ENCODE data around the gene HK1. TPM values are rescaled to one million over a fixed set of nuclear protein-coding genes. Genes with fewer than 3 reads are reported as not detected.

HK1 gene
- total RNA-seq, 1 donor from 2014 or later = 131 TPM

DNA sequence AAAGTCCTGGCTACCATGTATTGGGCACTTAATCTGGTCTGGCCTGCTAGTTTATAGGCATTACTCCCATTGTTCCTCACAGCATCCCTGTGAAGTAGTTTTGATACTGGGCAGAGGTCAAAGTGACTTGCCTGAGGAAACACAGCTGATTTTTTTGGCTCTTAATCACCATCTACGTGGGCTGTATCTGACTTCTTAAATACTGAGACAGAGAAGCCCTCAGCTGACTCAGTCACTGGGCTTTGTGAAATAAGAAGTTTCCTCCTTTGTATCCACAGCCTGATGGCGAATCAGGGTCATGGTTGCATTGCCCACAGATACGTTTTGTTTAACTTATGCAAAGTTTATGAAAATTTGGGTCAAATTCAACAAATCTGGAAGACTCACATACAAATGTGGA is 125.2 kb downstream of the HK1 start:
- DNase-seq (ENCODE audit: low read depth) = peak; percentile 41

DNA sequence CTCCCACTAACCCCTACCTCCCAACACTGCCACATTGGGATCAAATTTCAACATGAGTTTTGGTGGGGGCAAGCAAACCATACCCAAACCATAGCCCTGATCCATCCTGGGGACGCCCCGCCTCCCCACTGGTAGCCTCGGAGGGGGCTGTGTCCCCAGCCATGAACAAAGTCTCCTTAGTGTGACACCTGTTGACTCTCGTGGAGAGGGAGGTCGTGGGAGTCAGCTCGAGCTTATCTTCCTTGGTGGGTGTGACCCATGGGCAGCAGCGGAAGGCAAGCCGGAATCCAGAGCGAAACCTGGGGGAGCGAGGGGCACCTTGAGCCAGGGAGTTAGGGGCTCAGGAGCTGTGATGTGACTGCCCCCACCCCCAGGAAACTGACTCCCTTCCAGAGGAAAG is 126.5 kb downstream of the HK1 start:
- DNase-seq (ENCODE audit: low read depth) = no peak

DNA sequence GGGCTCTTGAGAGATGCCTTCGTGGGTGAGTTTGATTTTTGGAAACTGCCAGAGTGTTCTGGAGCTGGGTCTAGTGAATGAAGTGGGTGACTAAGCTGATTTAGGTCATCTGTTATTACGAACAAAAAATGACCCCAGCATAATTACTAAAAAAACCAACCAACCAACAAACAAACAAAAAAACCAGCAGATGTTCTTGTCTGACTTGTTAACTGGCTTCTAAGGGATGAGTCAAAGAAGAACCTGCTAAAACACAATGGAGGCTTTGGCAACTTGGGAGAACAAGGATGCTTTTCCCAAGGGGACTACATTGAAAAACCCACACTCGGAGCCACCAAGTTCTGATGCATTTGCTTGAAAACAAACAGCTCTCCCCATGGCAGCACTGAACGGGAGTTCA is 126.9 kb downstream of the HK1 start:
- DNase-seq (ENCODE audit: low read depth) = no peak

- DNase-seq (ENCODE audit: low read depth) = peak; percentile 27
Measured at GRCh38 chr10:69406302-69406811, 128.1 kb downstream of the HK1 start.

DNA sequence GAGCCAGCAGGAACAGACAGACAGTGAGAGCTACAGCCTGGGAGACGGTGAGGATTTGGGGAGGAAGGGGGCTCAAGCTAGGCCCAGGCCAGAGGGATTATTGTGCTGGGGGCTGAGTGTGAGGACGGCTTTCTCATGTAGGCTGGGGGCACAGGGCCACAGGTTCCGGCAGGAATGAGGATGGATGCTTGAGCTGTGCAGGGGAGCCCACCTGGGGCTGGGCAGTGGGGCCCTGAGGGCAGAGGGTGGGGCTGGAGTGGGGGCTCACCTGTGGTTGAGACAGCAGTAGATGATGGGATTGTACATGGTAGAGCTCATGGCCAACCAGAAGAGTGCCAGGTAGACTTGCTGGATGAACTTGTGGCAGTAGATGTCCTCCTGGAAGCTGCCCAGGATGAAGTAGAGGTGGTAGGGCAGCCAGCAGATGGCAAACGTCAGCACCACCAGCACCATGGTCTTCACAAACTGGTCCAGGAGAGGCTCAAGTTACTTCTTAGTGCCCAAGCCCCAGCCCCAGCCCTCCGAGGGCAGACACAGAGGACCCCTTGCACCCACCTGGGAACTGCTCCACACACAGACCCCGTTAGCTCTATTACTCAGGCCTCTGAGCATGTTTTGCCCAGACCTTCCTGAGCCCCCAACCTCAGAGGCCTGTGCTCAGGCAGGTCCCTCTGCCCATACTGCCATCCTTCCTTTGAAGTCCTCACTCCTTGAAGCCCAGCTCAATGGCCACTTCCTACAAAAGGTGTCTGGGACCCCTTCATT is 128.7 kb downstream of the HK1 start:
- no peak for DNase-seq (ENCODE audit: low read depth)

DNA sequence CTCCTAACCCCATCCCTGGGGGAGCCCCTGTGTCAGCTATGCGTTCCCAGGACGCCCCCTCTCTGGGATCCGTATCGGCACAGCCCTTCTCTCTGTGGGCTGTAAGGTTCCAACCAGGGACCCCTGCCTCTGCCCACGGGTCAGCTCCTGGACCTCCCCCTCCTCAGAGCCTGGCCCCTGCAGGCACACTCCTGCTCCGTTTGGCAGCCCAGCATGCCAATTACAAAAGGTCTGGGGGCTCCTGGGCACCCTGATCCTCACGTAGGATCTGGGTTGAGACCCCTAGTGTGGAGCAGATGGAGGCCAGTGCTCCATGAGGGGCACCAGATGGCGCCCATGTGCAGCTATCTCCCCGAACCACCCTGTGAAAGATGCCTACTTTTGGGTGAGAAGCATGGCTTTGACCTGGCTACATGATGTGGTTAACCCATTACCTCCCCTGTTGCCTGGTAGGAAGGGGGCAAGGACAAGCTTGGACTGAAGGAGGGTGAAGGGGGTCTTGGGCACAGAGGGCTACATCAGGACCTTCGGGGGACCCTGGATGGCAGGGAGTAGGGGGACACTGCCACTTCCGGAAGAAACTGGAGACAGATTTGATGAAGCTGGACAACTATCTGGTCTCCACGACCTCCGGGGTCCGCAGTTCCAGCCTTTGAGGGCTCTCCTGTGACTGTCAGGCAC is 129.5 kb downstream of the HK1 start:
- no peak for DNase-seq (ENCODE audit: low read depth)

DNA sequence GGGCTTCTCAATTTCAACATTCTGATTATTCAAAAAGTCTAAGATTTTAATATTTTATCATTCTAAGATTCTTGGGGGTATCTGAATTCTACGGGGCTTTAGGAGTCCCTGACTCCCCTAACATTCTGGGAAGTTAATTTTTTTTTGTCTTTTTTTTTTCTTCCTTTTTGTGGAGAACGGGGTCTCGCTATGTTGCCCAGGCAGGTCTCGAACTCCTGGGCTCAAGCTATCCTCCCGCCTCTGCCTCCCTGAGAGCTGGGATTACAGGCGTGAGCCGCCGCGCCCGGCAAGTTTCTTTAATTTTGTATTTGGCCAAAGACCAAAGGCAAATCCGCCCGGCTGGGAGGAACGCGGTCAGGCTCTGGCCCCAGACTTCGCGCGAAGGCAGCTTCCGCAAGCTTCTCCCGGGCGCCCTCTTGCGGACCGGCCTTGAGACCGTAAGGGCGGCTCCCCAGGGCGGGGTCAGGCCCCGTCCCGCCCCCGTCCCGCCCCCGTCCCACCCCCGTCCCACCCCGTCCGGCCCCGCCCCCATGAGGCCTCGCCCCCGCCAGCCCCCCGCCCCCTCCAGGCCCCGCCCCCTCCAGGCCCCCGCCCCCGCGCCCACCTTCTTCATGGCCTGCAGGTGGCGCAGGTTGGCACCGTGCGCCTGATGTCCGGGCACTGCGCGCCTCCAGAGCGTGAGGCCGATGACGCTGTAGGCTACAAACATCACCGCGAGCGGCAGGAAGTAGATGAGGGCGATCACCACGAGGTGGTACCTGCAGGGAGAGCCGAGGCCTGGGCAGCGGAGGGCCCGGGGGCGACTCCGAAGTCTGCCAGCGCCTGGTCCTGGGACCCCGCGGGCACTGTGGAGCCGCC is 130.3 kb downstream of the HK1 start:
- peak; percentile 76 for DNase-seq (ENCODE audit: low read depth)

GRCh38 chr10:69409176-69409495 is 130.8 kb downstream of the HK1 start:
- no peak for DNase-seq (ENCODE audit: low read depth)

DNA sequence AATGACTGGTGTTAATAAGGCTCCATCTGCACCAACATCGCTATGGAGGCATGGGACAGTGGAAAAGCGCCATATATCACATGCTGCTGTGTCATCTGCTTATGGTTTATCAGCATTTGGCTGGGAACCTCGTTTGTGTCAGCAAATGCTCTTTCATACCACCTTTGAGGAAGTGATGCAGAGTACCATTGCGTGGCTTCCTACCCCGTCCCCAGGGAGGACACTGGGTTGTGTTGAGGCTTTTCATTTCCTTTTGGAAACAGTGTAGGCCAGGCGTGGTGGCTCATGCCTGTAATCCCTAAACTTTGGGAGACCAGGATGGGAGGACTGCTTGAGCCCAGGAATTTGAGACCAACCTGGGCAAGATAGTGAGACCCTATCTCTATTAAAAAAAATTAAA is 131.7 kb downstream of the HK1 start:
- DNase-seq (ENCODE audit: low read depth) = no peak

DNA sequence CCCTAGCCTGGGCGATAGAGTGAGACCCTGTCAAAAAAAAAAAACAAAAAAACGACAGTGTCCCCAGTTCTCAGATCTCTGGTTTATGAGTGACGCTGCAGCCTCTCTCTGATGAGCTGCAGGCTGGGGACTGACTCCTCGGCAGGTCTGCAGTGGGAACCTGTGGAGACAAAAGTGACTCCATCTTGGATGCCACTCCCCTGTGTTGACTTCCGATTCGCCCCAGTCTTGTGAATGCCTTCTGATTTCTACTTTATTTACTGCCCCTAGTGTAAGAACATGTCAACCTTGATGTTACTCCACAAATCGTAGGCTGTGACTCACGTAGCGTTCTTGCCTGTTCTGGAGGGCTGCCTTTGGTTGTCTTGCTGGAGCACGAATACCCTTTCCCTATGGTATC is 132.2 kb downstream of the HK1 start:
- no peak for DNase-seq (ENCODE audit: low read depth)

- DNase-seq (ENCODE audit: low read depth) = no peak
Measured at GRCh38 chr10:69411476-69411875, 133.2 kb downstream of the HK1 start.

GRCh38 chr10:69412232-69412790 is 134.0 kb downstream of the HK1 start:
- DNase-seq (ENCODE audit: low read depth) = no peak

DNA sequence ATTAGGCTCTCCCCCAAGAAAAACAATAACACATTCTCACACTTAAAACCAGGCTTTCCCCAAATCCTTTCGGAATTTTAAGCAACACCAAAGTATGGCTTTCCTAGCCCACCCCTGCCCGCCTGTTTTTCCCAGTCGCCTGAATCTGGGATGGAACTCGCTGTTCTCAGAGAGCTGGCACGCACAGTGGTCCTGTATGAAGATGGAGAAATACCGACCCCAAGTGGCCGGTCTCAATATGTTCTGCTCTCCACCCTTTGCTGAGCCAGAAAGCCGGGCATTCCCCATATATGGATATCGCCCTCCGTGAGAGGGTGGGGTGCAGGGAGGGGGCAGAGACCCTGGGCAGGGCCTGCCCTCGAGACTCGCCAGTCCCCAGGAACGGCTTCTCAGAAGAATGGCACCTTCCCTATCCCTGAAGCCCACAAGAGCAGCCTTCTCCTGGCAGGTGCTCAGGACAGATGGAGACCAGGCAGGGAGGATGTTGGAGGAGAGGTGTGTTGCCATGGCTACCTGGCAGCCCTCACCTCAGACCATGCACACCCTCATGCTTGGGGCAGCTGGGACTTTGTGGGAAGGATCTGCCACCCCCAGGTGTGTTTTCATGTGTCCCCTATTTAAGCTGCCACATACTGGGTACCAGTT is 135.0 kb downstream of the HK1 start:
- DNase-seq (ENCODE audit: low read depth) = peak; percentile 22

DNA sequence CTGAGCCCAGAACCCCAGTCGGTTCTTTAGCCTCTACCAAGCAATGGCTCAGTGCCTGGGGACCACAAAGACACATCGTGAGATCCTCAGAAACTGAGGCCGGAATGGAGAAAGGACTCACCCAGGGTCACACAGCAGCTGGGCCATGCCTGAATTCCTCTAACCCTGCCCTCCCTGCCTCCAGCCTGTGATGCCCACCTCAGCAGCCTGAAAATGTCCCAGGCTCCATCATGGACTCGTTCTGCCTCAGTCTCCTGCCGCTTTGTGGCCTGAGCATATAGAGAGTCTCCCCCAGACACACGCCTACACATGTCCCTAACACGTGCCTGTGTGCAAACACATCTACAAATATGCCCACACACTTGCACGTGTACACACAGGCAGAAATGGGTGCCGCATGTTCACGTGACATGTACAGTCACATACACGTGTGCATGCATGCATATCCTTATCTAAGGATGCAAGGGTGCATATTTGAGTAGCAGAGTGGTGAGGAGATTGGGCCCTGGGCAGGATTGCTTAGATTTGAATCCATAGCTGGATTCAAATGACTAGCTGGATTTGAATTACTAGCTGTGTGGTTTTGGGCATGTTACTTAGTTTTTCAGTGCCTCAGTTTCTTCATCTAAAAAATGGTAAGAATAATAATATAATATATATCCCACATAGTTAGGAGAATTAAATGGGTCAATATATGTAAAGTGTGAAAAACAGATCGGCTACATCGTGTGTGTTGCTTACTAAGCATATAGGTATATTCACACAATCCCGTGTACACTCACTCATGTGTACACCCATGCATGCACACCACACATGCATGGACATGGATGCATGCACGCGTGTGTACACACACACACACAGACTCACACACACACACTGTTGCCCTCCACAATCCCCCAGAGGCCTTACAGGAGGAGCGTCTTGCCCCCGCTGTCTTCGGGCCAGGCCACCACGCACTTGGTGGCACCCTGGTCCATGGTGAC is 136.0 kb downstream of the HK1 start:
- no peak for DNase-seq (ENCODE audit: low read depth)

GRCh38 chr10:69415049-69415448 is 136.8 kb downstream of the HK1 start:
- no peak for DNase-seq (ENCODE audit: low read depth)

DNA sequence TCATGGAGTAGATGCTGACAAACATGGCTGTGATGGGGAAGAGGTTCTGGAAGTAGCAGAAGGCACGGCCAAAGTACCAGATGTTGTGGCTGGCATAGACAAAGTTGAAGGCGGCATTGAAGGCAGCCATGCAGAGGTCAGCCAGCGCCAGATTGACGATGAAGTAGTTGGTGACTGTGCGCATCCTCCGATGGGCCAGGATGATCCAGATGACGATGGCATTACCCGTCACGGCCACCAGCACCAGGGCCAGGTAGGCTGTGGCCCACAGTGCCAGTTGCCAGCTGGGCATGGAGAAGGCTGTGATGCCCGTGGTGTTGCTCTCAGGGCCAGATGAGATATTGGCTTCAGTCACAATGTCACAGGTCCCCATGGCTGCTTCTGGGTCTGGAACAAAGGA is 137.7 kb downstream of the HK1 start:
- no peak for DNase-seq (ENCODE audit: low read depth)

DNA sequence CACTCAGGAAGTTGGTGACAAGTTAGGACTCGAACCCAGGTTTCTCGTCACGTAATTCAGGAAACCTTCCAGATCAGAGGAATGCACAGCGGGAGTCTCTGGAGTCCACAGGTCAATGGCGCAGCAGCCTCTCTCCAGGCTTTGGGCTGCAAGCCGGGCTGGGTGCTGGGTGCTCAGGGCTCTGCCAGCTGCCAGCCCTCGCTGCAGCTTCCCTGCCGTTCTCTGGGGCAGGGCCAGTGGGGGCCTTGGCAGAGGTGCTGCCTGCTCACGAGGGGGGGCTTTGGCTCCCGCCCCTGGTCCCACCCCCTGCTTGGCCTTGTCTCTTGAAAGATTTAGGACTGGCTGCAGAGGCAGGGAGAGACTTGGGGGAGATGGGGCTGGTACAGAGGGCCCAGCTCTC is 138.4 kb downstream of the HK1 start, which contains the start of gene TACR2:
TSS of gene TACR2 (minus strand) at position 224 of the 400 bp plus-strand sequence. CDS start 595 bp downstream, outside the sequence.
- no peak for DNase-seq (ENCODE audit: low read depth)

- DNase-seq (ENCODE audit: low read depth) = no peak
Measured at GRCh38 chr10:69417542-69417941, 139.2 kb downstream of the HK1 start.

GRCh38 chr10:69418052-69418752 is 139.9 kb downstream of the HK1 start:
- no peak for DNase-seq (ENCODE audit: low read depth)

Data from renal cortical epithelial cell (primary cell).